ENCODE measurements around the gene CPOX.

CPOX gene

GRCh38 chr3:98532709-98533571, 60.5 kb downstream of the CPOX start:
- DNase-seq = no peak

GRCh38 chr3:98532275-98532637, 61.2 kb downstream of the CPOX start:
- no peak for DNase-seq

DNA sequence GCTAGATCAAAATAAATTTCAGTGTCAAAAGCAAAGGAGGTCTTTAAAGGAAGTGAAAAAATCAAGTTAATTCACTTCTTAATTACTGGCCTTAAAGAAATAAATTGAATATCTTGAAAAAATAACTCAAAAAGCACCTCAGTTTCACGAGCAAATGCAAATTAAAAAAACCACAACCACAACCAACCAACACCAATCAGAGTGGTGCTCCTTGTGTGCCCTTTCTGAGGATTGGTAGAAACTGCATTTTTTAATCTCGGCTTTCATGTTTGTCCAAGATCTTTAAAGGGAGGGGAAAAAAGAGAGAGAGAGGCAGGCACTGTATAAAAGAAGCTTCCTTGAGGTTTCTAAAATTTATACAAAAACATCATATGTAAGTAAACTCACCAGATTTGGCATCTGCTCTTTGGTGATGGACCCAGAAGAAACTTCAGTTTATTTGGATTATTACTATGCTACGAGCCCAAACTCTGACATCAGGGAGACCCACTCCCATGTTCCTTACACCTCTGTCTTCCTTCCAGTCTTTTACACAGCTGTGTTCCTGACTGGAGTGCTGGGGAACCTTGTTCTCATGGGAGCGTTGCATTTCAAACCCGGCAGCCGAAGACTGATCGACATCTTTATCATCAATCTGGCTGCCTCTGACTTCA, 61.7 kb downstream of the CPOX start, which contains the start of gene GPR15:
Gene GPR15, plus strand, starts transcription at position 357 of the 653 bp plus-strand sequence. Its CDS starts 56 bp downstream, at position 413.
- DNase-seq = no peak

GRCh38 chr3:98530676-98531075, 62.7 kb downstream of the CPOX start:
- DNase-seq = no peak

DNA sequence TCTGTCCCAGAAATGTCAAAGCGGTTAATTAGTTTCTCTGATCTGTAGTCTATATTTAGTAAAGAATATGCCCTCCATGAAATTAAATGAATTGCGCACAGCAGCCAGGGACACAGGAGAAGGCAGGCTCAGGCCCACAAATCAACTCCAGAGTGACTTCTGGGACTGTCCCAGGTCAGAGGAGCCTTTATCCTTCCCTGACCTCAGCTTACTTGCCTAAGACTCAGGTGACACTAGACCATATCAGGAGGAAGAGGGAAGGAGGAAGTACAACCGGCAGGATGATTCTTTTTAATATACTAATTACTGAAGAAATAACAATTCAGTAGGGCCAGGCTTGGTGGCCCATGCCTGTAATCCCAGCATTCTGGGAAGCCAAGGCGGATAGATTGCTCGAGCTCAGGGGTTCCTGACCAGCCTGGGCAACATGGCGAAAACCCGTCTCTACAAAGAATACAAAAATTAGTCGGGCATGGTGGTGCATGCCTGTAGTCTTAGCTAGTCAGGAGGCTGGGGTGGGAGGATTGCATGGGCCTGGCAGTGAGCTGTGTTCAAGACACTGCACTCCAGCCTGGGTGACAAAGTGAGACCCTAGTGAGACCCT, 63.5 kb downstream of the CPOX start:
- no peak for DNase-seq

Data from NCI-H2029 (cell line).